HG03108 (cell line): ENCODE data around the gene CDHR2.

Experiments used
- ATAC-seq: cut with Tn5 transposase; IDR thresholded peaks from one replicate; pipeline ENCODE4 v1.9.1; 2021; ENCODE audit warnings: moderate library complexity; ENCODE audit not compliant: unreplicated experiment

The CDHR2 gene

GRCh38 chr5:176529116-176529740 is 19.9 kb upstream of the CDHR2 start:
- ATAC-seq = no peak

- ATAC-seq = no peak
These were observed 19.4 kb upstream of the CDHR2 start for GRCh38 chr5:176529741-176530141.

GRCh38 chr5:176530393-176530982 is 18.7 kb upstream of the CDHR2 start:
- no peak for ATAC-seq

GRCh38 chr5:176530983-176531901 is 17.9 kb upstream of the CDHR2 start:
- no peak for ATAC-seq

GRCh38 chr5:176531902-176532493 is 17.1 kb upstream of the CDHR2 start:
- ATAC-seq = no peak

GRCh38 chr5:176532795-176533194 is 16.3 kb upstream of the CDHR2 start:
- ATAC-seq = no peak

GRCh38 chr5:176533390-176533789 is 15.8 kb upstream of the CDHR2 start:
- no peak for ATAC-seq

GRCh38 chr5:176533894-176534611 is 15.1 kb upstream of the CDHR2 start:
- no peak for ATAC-seq

GRCh38 chr5:176534640-176535039 is 14.5 kb upstream of the CDHR2 start:
- ATAC-seq = no peak

GRCh38 chr5:176535101-176535663 is 14.0 kb upstream of the CDHR2 start:
- no peak for ATAC-seq

- ATAC-seq = no peak
These were observed 13.4 kb upstream of the CDHR2 start for GRCh38 chr5:176535664-176536131.

GRCh38 chr5:176536132-176536901 is 12.8 kb upstream of the CDHR2 start:
- no peak for ATAC-seq

- peak; percentile 57 for ATAC-seq
These were observed 12.1 kb upstream of the CDHR2 start, which contains the start of gene RNF44 for GRCh38 chr5:176536902-176537553. RNF44 (minus strand) TSS chr5:176537402; CDS start chr5:176532472, 4,930 bp downstream.

GRCh38 chr5:176537554-176538229 is 11.4 kb upstream of the CDHR2 start:
- peak; percentile 59 for ATAC-seq

- ATAC-seq = no peak
These were observed 10.7 kb upstream of the CDHR2 start for GRCh38 chr5:176538230-176538988.

- ATAC-seq = no peak
These were observed 10.2 kb upstream of the CDHR2 start for GRCh38 chr5:176538989-176539384.

- no peak for ATAC-seq
These were observed 8.7 kb upstream of the CDHR2 start for GRCh38 chr5:176540476-176540899.

GRCh38 chr5:176540956-176541337 is 8.2 kb upstream of the CDHR2 start:
- no peak for ATAC-seq
